ENCODE data around the gene ELMO1. TPM values are rescaled to one million over a fixed set of nuclear protein-coding genes. Genes with fewer than 3 reads are reported as not detected.

The ELMO1 gene
- total and polyA plus RNA-seq, 2 experiments from 2014 or later, result 9.6 to 10.8 TPM

DNA sequence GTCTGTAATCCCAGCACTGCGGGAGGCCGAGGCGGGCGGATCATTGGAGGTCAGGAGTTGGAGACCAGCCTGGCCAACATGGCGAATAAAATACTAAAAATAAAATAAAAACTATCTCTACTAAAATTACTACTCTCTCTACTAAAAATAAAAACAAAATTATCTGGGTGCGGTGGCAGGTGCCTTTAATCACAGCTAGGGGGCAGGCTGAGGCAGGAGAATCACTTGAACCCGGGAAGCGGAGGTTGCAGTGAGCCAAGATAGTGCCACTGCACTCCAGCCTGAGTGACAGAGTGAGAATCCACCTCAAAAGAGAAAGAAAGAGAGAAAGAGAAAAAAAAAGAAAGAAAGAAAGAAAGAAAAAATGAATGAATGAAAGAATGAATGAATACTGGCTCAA, 351.4 kb downstream of the ELMO1 start:
- Histone ChIP-seq H3K4me3 (no peak overlapping the region), H3K36me3 (no peaks in the 10 kb centered on the region), H3K9me3 (ENCODE audit: low read depth) (no peaks in the 10 kb centered on the region), H3K4me1 (ENCODE audit: low read depth) (peaks cover 17% of the 10 kb centered on the region), H3K27ac (no peak overlapping the region), H3K27me3 (no peaks in the 10 kb centered on the region)
- no peak for DNase-seq (ENCODE audit: low read depth in 1 of 2, low spot score in 1 of 2)
- no peak for TF ChIP-seq CTCF (IDR thresholded peaks at IDR 0.05; ENCODE audit: low read depth, low read length)

DNA sequence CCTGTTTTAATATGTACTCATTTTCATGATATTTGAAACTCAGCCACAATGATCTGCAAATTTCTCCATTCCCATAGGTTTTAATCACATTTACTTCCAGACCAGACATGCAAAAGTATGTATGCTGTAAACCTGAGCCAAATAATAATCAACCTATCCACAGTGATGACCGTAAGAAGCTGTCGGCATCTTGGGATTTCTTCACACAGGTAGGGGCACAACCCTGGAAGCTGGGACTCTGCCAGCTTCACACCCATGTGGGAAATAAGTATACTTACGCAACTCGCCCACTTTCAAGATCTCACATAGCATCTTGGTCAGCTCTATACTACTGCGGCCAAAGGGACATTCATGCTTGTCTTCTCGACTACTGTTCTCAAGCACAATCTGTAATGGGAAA, 352.3 kb downstream of the ELMO1 start:
- H3K9me3 ChIP-seq (ENCODE audit: low read depth), result no peaks in the 10 kb centered on the region

DNA sequence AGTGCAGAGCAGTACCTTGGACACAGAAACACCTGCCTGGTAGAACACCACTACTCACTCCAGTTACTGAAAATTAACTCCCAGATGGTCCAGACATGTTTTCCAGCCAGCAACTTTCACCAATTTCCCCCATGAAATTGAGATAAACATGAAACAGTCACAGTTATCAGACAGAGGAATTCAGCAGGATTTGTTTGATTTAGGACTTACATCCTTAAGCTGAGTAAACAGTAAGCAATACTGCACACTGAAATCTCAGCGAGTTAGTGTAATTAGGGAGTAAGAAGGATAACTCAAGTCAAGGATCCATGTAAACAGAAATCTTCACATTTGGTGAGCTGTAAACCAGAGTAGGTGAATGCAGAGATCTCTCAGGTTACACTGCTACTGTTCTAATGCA, 353.5 kb downstream of the ELMO1 start:
- no peaks in the 10 kb centered on the region for H3K36me3 ChIP-seq
- H3K27me3 ChIP-seq, result no peaks in the 10 kb centered on the region
- H3K9me3 ChIP-seq (ENCODE audit: low read depth), result no peaks in the 10 kb centered on the region
- DNase-seq (ENCODE audit: low read depth in 1 of 2, low spot score in 1 of 2), result no peak
- H3K27ac ChIP-seq, result no peak overlapping the region
- H3K4me3 ChIP-seq, result no peak overlapping the region
- no peak for TF ChIP-seq CTCF (IDR thresholded peaks at IDR 0.05; ENCODE audit: low read depth, low read length)
- H3K4me1 ChIP-seq (ENCODE audit: low read depth), result no peaks in the 10 kb centered on the region

More for the DNA sequence above, 352.3 kb downstream of the ELMO1 start:
- Histone ChIP-seq H3K36me3 (no peaks in the 10 kb centered on the region), H3K27ac (no peak overlapping the region), H3K4me3 (no peak overlapping the region), H3K27me3 (no peaks in the 10 kb centered on the region), H3K4me1 (ENCODE audit: low read depth) (peaks cover 12% of the 10 kb centered on the region)
- no peak for DNase-seq (ENCODE audit: low read depth in 1 of 2, low spot score in 1 of 2)
- no peak for TF ChIP-seq CTCF (IDR thresholded peaks at IDR 0.05; ENCODE audit: low read depth, low read length)

DNA sequence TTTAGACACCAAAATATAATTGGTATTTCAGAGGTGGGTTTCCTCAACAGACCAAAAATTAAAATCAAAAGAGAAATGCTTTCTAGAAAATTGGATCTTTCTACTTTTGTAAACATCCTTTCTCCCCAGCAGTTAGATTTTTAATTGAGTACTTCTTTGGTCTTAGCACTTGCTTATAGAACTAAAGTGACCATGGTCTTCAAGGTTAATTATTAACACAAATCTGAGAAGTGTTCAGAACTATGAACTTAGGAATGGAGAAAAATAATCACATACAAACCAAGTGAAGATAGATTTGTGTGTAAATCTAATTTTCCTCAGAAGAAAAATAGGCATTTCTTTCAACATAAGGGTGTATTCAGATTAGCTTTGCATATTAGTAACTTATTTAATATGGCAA, 355.4 kb downstream of the ELMO1 start:
- H3K27ac ChIP-seq, result no peak overlapping the region
- no peak for TF ChIP-seq CTCF (IDR thresholded peaks at IDR 0.05; ENCODE audit: low read depth, low read length)
- no peak for DNase-seq (ENCODE audit: low read depth in 1 of 2, low spot score in 1 of 2)

GRCh38 chr7:37092548-37092947, 356.1 kb downstream of the ELMO1 start:
- Histone ChIP-seq H3K4me1 (ENCODE audit: low read depth) (peaks cover 17% of the 10 kb centered on the region), H3K9me3 (ENCODE audit: low read depth) (no peaks in the 10 kb centered on the region), H3K27ac (no peak overlapping the region), H3K4me3 (no peak overlapping the region), H3K36me3 (no peaks in the 10 kb centered on the region), H3K27me3 (no peaks in the 10 kb centered on the region)
- no peak for DNase-seq (ENCODE audit: low read depth in 1 of 2, low spot score in 1 of 2)
- no peak for TF ChIP-seq CTCF (IDR thresholded peaks at IDR 0.05; ENCODE audit: low read depth, low read length)

More for the DNA sequence above, 355.4 kb downstream of the ELMO1 start:
- Histone ChIP-seq H3K36me3 (no peaks in the 10 kb centered on the region), H3K27me3 (no peaks in the 10 kb centered on the region), H3K4me3 (no peak overlapping the region), H3K9me3 (ENCODE audit: low read depth) (no peaks in the 10 kb centered on the region), H3K4me1 (ENCODE audit: low read depth) (peaks cover 10% of the 10 kb centered on the region)

GRCh38 chr7:37089972-37090371, 358.7 kb downstream of the ELMO1 start:
- Histone ChIP-seq H3K4me3 (no peak overlapping the region), H3K4me1 (ENCODE audit: low read depth) (peaks cover 19% of the 10 kb centered on the region)

More at GRCh38 chr7:37089972-37090371, 358.7 kb downstream of the ELMO1 start:
- Histone ChIP-seq H3K27ac (no peak overlapping the region), H3K27me3 (no peaks in the 10 kb centered on the region), H3K9me3 (ENCODE audit: low read depth) (no peaks in the 10 kb centered on the region), H3K36me3 (no peaks in the 10 kb centered on the region)
- TF ChIP-seq CTCF (IDR thresholded peaks at IDR 0.05; ENCODE audit: low read depth, low read length), result no peak
- DNase-seq (ENCODE audit: low read depth in 1 of 2, low spot score in 1 of 2), result no peak
